Choroid plexus epithelial cell (primary cell): ENCODE measurements around the gene GPRC5D.

Experiments used
- DNase-seq: peaks from one replicate; pipeline ENCODE4 v3.0.0-alpha.2; 2010; ENCODE audit warnings: low read depth
- H3K4me3 ChIP-seq: 2 replicates; pipeline ENCODE4 v1.5.1; 2011; ENCODE audit warnings: low read depth, mild to moderate bottlenecking, control low read depth, low read length, moderate library complexity
- TF ChIP-seq, protein P1 (sequence below): conservative IDR thresholded peaks from 2 replicates; pipeline ENCODE4 v1.5.1; 2011; ENCODE audit warnings: low read depth, mild to moderate bottlenecking, control low read depth, inconsistent platforms, low read length, moderate library complexity

Gene GPRC5D

DNA sequence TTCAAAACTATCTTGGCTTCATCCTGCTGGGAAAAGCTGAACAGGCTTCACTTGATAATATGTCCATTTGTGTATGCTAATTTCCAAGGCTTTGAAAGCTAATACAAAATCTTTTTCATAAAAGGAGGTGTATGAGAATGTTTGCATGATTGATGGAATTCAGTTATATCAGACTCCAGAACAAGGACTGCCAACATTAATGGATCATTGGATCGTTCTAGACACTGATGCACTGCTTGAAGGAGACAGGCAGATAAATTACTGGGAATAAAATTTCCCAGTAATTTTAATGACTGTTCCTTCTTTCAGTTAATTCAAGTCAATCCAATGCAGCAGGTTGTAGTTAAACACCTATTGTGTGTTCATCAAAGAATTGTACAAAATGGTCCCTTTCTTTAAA, 466 bp downstream of the GPRC5D start:
- DNase-seq, result no peak
- TF ChIP-seq, protein P1, sequence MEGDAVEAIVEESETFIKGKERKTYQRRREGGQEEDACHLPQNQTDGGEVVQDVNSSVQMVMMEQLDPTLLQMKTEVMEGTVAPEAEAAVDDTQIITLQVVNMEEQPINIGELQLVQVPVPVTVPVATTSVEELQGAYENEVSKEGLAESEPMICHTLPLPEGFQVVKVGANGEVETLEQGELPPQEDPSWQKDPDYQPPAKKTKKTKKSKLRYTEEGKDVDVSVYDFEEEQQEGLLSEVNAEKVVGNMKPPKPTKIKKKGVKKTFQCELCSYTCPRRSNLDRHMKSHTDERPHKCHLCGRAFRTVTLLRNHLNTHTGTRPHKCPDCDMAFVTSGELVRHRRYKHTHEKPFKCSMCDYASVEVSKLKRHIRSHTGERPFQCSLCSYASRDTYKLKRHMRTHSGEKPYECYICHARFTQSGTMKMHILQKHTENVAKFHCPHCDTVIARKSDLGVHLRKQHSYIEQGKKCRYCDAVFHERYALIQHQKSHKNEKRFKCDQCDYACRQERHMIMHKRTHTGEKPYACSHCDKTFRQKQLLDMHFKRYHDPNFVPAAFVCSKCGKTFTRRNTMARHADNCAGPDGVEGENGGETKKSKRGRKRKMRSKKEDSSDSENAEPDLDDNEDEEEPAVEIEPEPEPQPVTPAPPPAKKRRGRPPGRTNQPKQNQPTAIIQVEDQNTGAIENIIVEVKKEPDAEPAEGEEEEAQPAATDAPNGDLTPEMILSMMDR, result no peak
- H3K4me3 ChIP-seq, result no peak overlapping the region

DNA sequence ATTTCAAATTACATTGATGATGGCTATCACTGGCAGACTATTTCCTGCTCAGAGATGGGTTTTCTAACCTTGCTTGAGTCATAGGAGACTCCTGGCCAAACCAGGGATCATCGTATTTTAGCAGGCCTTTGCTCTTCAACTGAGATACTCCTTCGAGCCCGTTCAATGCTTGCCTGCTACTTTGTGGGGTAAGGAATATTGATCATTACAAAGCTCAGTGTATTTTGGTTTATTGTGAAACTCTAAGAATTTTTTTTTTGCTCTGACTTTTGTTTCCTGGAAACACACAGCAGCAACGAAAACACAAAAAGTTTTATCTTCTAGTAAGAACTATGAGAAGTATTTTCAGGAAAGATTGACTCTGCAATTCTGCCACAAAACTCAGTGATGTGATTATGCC, 4.1 kb downstream of the GPRC5D start:
- TF ChIP-seq, protein P1, result no peak
- no peak for DNase-seq

DNA sequence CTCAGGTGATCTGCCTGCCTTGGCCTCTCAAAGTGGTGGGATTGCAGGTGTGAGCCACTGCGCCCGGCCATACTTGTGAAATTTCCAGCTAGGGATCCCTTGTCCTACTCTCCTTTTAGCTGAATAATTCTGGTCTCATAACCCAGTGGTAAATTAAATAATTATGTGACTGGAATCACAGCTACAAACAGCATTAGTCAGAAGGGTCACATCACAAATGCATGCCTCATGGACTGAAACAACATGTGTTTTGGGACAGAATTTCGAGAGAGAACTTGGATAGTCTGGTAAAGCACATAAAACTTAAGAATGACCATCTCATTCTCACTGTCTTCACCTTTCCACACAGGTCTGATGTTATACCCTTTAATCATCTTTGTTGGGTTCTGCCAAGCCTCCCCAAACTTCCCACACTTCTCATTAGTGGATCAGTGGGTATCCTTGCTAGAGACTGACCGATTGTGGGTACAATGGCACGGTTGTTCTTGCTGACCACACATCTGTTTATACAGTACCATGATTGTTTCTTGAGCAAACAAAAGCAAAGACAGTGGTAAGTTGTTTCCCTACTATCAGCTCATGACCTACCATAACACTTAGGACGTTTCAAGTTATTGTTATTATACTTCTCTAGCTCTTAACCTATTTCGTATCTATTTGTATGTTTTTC, 5.1 kb downstream of the GPRC5D start:
- DNase-seq, result no peak
- TF ChIP-seq, protein P1, result no peak
- no peak overlapping the region for H3K4me3 ChIP-seq

More for the DNA sequence above, 4.1 kb downstream of the GPRC5D start:
- no peak overlapping the region for H3K4me3 ChIP-seq

DNA sequence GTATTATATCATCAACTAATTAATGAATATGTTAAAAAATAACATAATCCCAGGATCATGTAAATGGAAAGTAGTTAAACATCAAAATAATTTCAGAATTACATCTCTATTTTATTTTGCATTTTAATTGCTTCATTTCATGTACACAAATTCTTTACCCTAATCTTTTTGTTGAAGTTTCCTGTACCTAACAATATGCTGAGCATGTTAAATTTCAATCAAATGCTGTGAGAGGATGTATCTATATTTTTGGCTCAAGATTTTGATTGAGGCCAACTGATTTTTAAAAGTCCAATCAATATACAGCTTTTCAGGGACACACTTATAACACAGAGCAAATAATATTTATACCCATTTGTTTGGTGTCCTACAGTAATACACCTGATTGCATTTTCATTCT, 6.4 kb downstream of the GPRC5D start:
- no peak for DNase-seq
- TF ChIP-seq, protein P1, result no peak
- H3K4me3 ChIP-seq, result no peak overlapping the region

DNA sequence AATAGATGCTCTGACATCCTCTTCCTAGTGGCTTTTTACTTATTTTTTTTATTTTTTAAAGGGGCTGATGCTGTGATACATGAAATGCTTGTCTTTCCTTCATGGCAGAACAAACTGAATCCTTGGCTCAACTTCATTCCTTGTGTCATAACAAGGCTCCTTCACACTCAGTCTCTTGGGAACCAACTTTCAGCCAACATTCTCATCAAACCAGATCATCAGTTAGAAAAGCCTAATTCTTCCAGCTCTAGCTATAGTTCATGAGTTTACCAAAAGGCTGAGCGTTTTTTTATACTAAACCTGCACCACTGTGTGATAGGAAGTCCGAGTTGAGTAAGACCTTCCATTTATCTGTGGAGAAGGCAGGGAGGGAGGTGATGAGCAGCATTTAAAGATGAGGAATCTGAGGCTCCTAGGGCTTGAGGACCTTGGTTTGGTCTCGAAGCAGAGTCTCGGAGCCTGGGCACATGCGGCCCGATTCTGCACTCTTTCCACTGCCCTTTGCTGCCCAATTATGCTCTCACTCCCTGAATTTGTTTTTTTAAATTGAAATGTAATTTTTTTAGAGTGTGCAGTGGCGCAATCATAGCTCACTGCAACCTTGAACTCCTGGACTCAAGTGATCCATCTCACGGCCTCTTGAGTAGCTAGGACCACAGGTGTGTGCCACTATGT, 8.2 kb downstream of the GPRC5D start:
- DNase-seq, result peak; percentile 32
- TF ChIP-seq, protein P1, result no peak
- no peak overlapping the region for H3K4me3 ChIP-seq

DNA sequence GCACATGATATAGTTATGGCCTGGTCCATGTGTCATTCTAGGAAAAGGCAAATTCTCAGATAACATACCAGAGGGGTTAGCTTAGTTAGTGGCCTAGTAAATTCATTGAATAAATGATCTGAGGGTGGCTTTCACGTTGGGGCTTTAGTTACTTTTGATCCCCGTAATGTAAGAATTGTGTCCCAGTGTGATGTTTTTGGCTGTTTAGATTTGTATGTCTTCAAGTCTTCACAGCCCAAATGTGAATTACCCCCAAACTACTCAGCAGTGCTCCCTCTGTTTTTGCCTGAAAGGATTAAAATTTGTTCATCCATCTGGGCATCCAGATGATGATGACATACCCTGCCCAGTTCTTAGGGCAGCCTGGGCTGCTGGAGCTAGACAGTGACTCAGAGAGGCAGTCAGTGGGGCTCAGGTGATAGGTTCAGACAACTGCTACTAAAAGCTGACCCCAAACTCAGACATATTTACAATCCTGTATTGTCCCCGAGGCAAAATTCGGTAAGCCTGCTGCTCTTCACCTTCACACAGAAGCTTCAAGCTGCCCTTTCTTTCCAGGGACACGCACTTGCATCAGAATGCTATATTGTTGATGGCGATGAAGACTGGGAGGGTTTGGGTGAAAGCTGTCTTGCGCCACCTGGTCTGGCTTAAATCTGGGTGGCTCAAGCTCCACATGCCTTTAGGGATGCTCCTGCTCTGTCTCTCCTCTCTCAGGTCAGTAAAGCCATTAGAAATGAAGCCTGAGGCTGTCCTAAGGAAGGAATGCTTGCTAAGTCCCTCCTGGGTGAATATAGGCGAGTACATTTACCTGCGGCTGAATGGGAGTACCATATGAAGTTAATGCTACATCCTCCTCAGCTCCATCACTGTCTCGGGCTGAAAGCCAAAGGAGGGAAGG, 10.3 kb downstream of the GPRC5D start:
- TF ChIP-seq, protein P1, result no peak
- no peak overlapping the region for H3K4me3 ChIP-seq
- DNase-seq, result no peak
